ENCODE results near the gene UROC1.

UROC1 gene

GRCh38 chr3:126530171-126531050, 12.8 kb upstream of the UROC1 start:
- DNase-seq, result no peak

- no peak for DNase-seq
These were observed 12.1 kb upstream of the UROC1 start for GRCh38 chr3:126529585-126530170.

- DNase-seq, result no peak
These were observed 11.4 kb upstream of the UROC1 start for GRCh38 chr3:126528800-126529541.

GRCh38 chr3:126528419-126528799, 10.8 kb upstream of the UROC1 start:
- no peak for DNase-seq

- DNase-seq, result no peak
These were observed 10.1 kb upstream of the UROC1 start for GRCh38 chr3:126527455-126528211.

GRCh38 chr3:126527006-126527405, 9.4 kb upstream of the UROC1 start:
- no peak for DNase-seq

GRCh38 chr3:126526668-126527005, 9.1 kb upstream of the UROC1 start:
- no peak for DNase-seq

- no peak for DNase-seq
These were observed 8.5 kb upstream of the UROC1 start for GRCh38 chr3:126525853-126526667.

GRCh38 chr3:126525091-126525852, 7.7 kb upstream of the UROC1 start:
- DNase-seq, result no peak

- DNase-seq, result no peak
These were observed 6.9 kb upstream of the UROC1 start for GRCh38 chr3:126524429-126524988.

- no peak for DNase-seq
These were observed 6.3 kb upstream of the UROC1 start, which contains the start of gene CHST13 for GRCh38 chr3:126523745-126524428. TSS of gene CHST13 (plus strand) at chr3:126524155. CDS start at chr3:126524333, 178 bp downstream.

GRCh38 chr3:126522363-126522788, 4.8 kb upstream of the UROC1 start:
- DNase-seq, result peak; percentile 16

- no peak for DNase-seq
These were observed 3.7 kb upstream of the UROC1 start for GRCh38 chr3:126521122-126521891.

GRCh38 chr3:126519506-126520455, 2.2 kb upstream of the UROC1 start:
- no peak for DNase-seq

- no peak for DNase-seq
These were observed 1.2 kb upstream of the UROC1 start for GRCh38 chr3:126518779-126519177.

- DNase-seq, result no peak
These were observed 609 bp upstream of the UROC1 start for GRCh38 chr3:126517986-126518778.

GRCh38 chr3:126516936-126517290, 660 bp downstream of the UROC1 start:
- no peak for DNase-seq
